Astrocyte (in vitro differentiated cells and primary cell): ENCODE data around the gene AOAH. TPM values are rescaled to one million over a fixed set of nuclear protein-coding genes. Genes with fewer than 3 reads are reported as not detected.

Experiments used
- DNase-seq: peaks from one replicate; pipeline ENCODE4 v3.0.0-alpha.2; 2010; ENCODE audit warnings: low read depth
- FAIRE-seq: peaks from 2 replicates; lab custom pipeline; 2011; peaks lifted over from hg19 to GRCh38; lab: Jason Lieb, UNC
- H2AFZ ChIP-seq: 2 replicates; pipeline ENCODE4 v1.6.0; 2012; ENCODE audit warnings: low read depth, low read length, inconsistent platforms
- H3K27ac ChIP-seq: 2 replicates; pipeline ENCODE4 v1.5.1; 2011; ENCODE audit warnings: low read depth, low read length, inconsistent platforms
- H3K27me3 ChIP-seq: 2 replicates; pipeline ENCODE4 v1.6.0; 2011; ENCODE audit warnings: low read length, inconsistent platforms; ENCODE audit not compliant: insufficient read depth
- H3K36me3 ChIP-seq: 2 replicates; pipeline ENCODE4 v1.5.1; 2011; ENCODE audit warnings: low read length, inconsistent platforms; ENCODE audit not compliant: insufficient read depth
- H3K4me1 ChIP-seq: 2 replicates; pipeline ENCODE4 v1.5.1; 2011; ENCODE audit warnings: low read length, inconsistent platforms; ENCODE audit not compliant: insufficient read depth
- H3K4me2 ChIP-seq: 2 replicates; pipeline ENCODE4 v1.6.0; 2012; ENCODE audit warnings: low read length, inconsistent platforms
- H3K4me3 ChIP-seq: 2 replicates; pipeline ENCODE4 v1.5.1; 2011; ENCODE audit warnings: low read depth, mild to moderate bottlenecking, low read length, inconsistent platforms; ENCODE audit not compliant: insufficient read depth
- H3K79me2 ChIP-seq: 2 replicates; pipeline ENCODE4 v1.6.0; 2012; ENCODE audit warnings: mild to moderate bottlenecking, low read length, inconsistent platforms; ENCODE audit not compliant: insufficient read depth
- H3K9ac ChIP-seq: 2 replicates; pipeline ENCODE4 v1.6.0; 2012; ENCODE audit warnings: mild to moderate bottlenecking, low read length, inconsistent platforms
- H3K9me3 ChIP-seq: 2 replicates; pipeline ENCODE4 v1.5.1; 2012; ENCODE audit warnings: low read depth, mild to moderate bottlenecking, low read length, inconsistent platforms; ENCODE audit not compliant: insufficient read depth
- H4K20me1 ChIP-seq: 2 replicates; pipeline ENCODE4 v1.6.0; 2012; ENCODE audit warnings: low read length, inconsistent platforms; ENCODE audit not compliant: insufficient read depth
- H3K27ac Mint-ChIP-seq: one replicate; pipeline ENCODE4 v1.8.0; 2021; ENCODE audit warnings: mild to moderate bottlenecking, mixed read lengths; ENCODE audit not compliant: unreplicated experiment
- H3K27me3 Mint-ChIP-seq: one replicate; pipeline ENCODE4 v1.8.0; 2021; ENCODE audit warnings: low read depth, mixed read lengths; ENCODE audit not compliant: unreplicated experiment
- H3K36me3 Mint-ChIP-seq: one replicate; pipeline ENCODE4 v1.8.0; 2021; ENCODE audit warnings: low read depth, mixed read lengths; ENCODE audit not compliant: unreplicated experiment
- H3K4me1 Mint-ChIP-seq: one replicate; pipeline ENCODE4 v1.8.0; 2021; ENCODE audit warnings: low read depth, mixed read lengths; ENCODE audit not compliant: unreplicated experiment
- H3K4me3 Mint-ChIP-seq: one replicate; pipeline ENCODE4 v1.8.0; 2021; ENCODE audit warnings: mild to moderate bottlenecking, moderate library complexity, mixed read lengths; ENCODE audit not compliant: unreplicated experiment
- H3K9me3 Mint-ChIP-seq: one replicate; pipeline ENCODE4 v1.8.0; 2021; ENCODE audit warnings: mild to moderate bottlenecking, mixed read lengths; ENCODE audit not compliant: unreplicated experiment
- CTCF ChIP-seq: IDR thresholded peaks from 2 replicates; pipeline ENCODE4 v1.5.1; 2011; ENCODE audit warnings: low read depth, mild to moderate bottlenecking, inconsistent platforms, low read length, moderate library complexity; ENCODE audit not compliant: insufficient read depth
- EZH2 ChIP-seq: IDR thresholded peaks from 2 replicates; pipeline ENCODE4 v1.6.1; 2012; ENCODE audit warnings: mild to moderate bottlenecking, low read length, inconsistent platforms; ENCODE audit not compliant: insufficient read depth
- total RNA-seq: library from RNA; stranded (reverse); gene quantifications from 2 replicates; pipeline ENCODE4 v1.2.1, GENCODE V29; 2021

AOAH gene
- total RNA-seq, 1 donor from 2014 or later, result not detected

GRCh38 chr7:36620166-36620708 lies 104.1 kb downstream of the AOAH start:
- Histone ChIP-seq H3K27ac (no peak overlapping the region), H3K9me3 (no peaks in the 10 kb centered on the region), H3K36me3 (no peaks in the 10 kb centered on the region), H3K79me2 (no peaks in the 10 kb centered on the region), H3K9ac (no peak overlapping the region), H2AFZ (no peak overlapping the region), H3K4me1 (no peaks in the 10 kb centered on the region), H3K4me3 (no peak overlapping the region), H3K27me3 (no peaks in the 10 kb centered on the region), H4K20me1 (no peaks in the 10 kb centered on the region), H3K4me2 (no peak overlapping the region)
- Mint-ChIP-seq H3K9me3 (no peaks in the 10 kb centered on the region), H3K36me3 (no peaks in the 10 kb centered on the region), H3K4me3 (no peak overlapping the region), H3K27me3 (no peaks in the 10 kb centered on the region), H3K4me1 (no peaks in the 10 kb centered on the region), H3K27ac (no peak overlapping the region)
- FAIRE-seq (no peak), DNase-seq (no peak)
- TF ChIP-seq EZH2 (no peak), CTCF (no peak)

DNA sequence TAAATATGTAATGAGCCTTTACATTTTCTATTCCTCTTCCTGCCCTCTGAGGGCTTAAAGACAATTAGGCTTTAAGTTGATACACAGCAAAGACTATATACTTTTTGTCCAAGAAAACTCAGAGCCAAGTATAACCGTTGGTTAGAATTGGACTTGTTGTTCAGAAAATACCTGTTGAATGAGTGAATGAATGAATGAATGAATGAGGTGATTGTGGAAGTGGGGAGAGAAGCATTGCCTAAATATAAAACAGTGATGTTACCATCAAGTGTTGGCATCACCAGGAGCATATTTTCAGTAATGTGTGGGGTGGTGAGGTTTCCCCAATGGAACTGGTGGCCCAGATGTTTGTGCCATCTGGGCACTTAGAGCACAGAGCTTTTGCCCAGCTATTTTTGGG lies 106.9 kb downstream of the AOAH start:
- H3K27ac ChIP-seq, result no peak overlapping the region
- Mint-ChIP-seq H3K36me3 (no peaks in the 10 kb centered on the region), H3K9me3 (no peaks in the 10 kb centered on the region), H3K4me1 (no peaks in the 10 kb centered on the region), H3K27ac (no peak overlapping the region), H3K27me3 (no peaks in the 10 kb centered on the region), H3K4me3 (no peak overlapping the region)
- H3K27me3 ChIP-seq, result no peaks in the 10 kb centered on the region
- no peaks in the 10 kb centered on the region for H3K4me1 ChIP-seq
- no peak overlapping the region for H3K9ac ChIP-seq
- no peak overlapping the region for H3K4me2 ChIP-seq
- FAIRE-seq, result no peak
- H3K9me3 ChIP-seq, result no peaks in the 10 kb centered on the region
- TF ChIP-seq CTCF (no peak), EZH2 (no peak)
- no peaks in the 10 kb centered on the region for H3K79me2 ChIP-seq
- H3K36me3 ChIP-seq, result no peaks in the 10 kb centered on the region
- no peak for DNase-seq
- H3K4me3 ChIP-seq, result no peak overlapping the region
- no peaks in the 10 kb centered on the region for H4K20me1 ChIP-seq
- no peak overlapping the region for H2AFZ ChIP-seq

GRCh38 chr7:36615852-36616540 lies 108.3 kb downstream of the AOAH start:
- DNase-seq (no peak), FAIRE-seq (no peak)
- Histone ChIP-seq H3K9me3 (no peaks in the 10 kb centered on the region), H2AFZ (no peak overlapping the region), H3K4me3 (no peak overlapping the region), H3K9ac (no peak overlapping the region), H3K79me2 (no peaks in the 10 kb centered on the region), H3K4me1 (no peaks in the 10 kb centered on the region), H3K27me3 (no peaks in the 10 kb centered on the region), H3K27ac (no peak overlapping the region), H3K36me3 (no peaks in the 10 kb centered on the region), H3K4me2 (no peak overlapping the region), H4K20me1 (no peaks in the 10 kb centered on the region)
- TF ChIP-seq CTCF (no peak), EZH2 (no peak)
- H3K4me1 Mint-ChIP-seq, result no peaks in the 10 kb centered on the region
- no peak overlapping the region for H3K27ac Mint-ChIP-seq
- H3K27me3 Mint-ChIP-seq, result no peaks in the 10 kb centered on the region
- H3K9me3 Mint-ChIP-seq, result no peaks in the 10 kb centered on the region
- no peaks in the 10 kb centered on the region for H3K36me3 Mint-ChIP-seq
- H3K4me3 Mint-ChIP-seq, result no peak overlapping the region
